ENCODE results near the gene RHEB.

Gene RHEB

GRCh38 chr7:151449990-151450389, 69.7 kb downstream of the RHEB start:
- ATAC-seq (ENCODE audit: low read depth) (no peak), DNase-seq (ENCODE audit: low spot score in 2 of 2) (no peak)
- Mint-ChIP-seq H3K27me3 (peaks cover 9% of the 10 kb centered on the region), H3K9me3 (no peaks in the 10 kb centered on the region), H3K36me3 (no peaks in the 10 kb centered on the region), H3K4me3 (no peak overlapping the region), H3K27ac (no peak overlapping the region), H3K4me1 (no peaks in the 10 kb centered on the region)

DNA sequence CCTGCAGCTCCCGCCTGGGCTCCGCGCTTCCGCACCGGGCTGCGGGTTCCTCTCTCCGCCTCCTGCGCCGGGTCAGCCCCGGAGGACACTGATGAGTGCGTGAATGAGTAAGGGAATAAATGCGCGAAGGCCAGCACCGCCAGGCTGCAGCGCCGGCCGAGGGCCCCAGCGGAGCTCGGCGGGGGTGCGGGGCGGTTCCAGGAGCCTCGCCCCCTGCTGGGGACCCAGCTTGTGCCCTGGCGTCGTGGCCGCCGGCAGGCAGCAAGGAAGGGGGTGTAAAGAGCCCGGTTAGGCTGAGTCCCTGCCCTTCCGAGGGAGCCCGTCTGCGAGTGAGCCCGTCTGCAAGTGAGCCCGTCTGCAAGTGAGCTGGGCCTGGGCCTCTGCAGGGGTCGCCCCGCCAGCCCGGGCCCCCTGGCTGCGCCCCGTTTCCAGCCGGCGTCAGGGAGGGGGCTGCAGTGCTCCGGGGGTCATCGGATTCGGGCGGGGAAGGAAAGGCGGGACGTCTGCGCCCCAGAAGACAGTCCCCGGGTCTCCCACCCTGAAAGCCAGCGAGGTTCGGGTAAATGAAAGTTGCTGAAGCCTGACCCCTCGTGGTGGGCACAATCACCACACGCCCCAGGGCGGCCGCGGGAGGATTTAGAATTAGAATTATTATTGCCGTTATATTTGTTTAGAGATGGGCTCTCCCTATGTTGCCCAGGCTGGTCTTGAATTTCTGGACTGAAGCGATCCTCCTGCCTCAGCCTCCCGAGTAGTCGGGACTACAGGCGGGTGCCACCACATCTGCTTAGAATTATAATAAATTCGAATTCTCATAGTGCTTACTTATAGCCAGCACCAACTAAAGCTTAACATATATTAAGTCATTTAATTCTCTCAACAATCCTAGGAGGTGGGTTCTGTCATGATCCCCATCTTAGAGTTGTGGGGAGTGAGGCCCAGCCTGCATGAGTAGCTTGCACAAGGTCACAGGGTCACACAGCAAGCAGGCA, 71.1 kb downstream of the RHEB start:
- no peaks in the 10 kb centered on the region for H3K36me3 Mint-ChIP-seq
- no peak overlapping the region for H3K27ac Mint-ChIP-seq
- no peaks in the 10 kb centered on the region for H3K4me1 Mint-ChIP-seq
- H3K4me3 Mint-ChIP-seq = peak overlapping the region; percentile 78
- DNase-seq (ENCODE audit: low spot score in 2 of 2) = peak; percentile 75 to 86
- H3K27me3 Mint-ChIP-seq = peaks cover 10% of the 10 kb centered on the region
- no peaks in the 10 kb centered on the region for H3K9me3 Mint-ChIP-seq
- peak; percentile 83 for ATAC-seq (ENCODE audit: low read depth)

- H3K27ac Mint-ChIP-seq = no peak overlapping the region
- ATAC-seq (ENCODE audit: low read depth) = no peak
These were observed 71.8 kb downstream of the RHEB start for GRCh38 chr7:151447901-151448260.

DNA sequence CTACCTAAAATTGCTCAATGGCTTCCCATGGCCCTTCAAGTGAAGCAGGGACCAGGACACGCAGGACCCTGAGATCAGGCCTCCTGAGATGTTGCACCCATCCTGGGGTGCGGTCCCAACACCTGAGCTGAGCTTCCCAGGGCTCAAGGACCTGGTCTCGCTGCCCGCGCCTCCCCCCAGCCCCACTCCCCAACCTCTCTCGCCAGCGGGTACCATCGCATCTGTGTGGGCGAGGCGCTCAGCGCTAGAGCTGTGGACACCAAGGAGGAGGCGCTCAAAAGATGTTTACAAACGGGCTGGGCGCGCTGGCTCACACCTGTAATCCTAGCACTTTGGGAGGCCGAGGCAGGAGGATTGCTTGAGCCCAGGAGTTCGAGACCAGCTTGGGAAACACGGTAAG, 72.4 kb downstream of the RHEB start:
- ATAC-seq (ENCODE audit: low read depth) (no peak), DNase-seq (ENCODE audit: low spot score in 2 of 2) (no peak)
- Mint-ChIP-seq H3K27me3 (peaks cover 15% of the 10 kb centered on the region), H3K36me3 (no peaks in the 10 kb centered on the region), H3K4me3 (no peak overlapping the region), H3K27ac (no peak overlapping the region), H3K4me1 (no peaks in the 10 kb centered on the region), H3K9me3 (no peaks in the 10 kb centered on the region)

More at GRCh38 chr7:151447901-151448260, 71.8 kb downstream of the RHEB start:
- Mint-ChIP-seq H3K4me3 (peak overlapping the region; percentile 78), H3K9me3 (no peaks in the 10 kb centered on the region), H3K4me1 (no peaks in the 10 kb centered on the region), H3K36me3 (no peaks in the 10 kb centered on the region), H3K27me3 (peaks cover 11% of the 10 kb centered on the region)
- DNase-seq (ENCODE audit: low spot score in 2 of 2) = no peak

DNA sequence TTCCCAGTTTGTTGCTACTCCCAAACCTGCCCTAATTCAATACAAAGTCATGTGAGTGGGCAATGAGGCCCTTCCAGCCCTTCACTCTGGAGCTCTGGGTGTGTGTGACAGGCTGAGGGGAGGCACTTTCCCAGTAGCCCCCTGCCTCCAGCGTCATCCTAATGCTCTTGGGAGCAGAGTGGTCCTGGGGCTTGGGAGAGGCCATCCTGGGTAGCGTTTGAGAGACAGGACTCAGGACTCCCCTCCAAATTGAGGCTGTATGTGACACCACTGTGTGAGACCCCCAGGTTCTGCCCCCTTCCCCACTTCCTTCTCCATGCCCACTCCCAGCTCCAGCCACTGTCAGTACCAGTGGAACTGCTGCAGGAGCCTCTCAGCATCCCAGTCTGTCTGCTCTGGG, 73.3 kb downstream of the RHEB start:
- Mint-ChIP-seq H3K27ac (no peak overlapping the region), H3K36me3 (no peaks in the 10 kb centered on the region), H3K4me1 (no peaks in the 10 kb centered on the region), H3K9me3 (no peaks in the 10 kb centered on the region), H3K4me3 (no peak overlapping the region), H3K27me3 (peaks cover 18% of the 10 kb centered on the region)
- ATAC-seq (ENCODE audit: low read depth) = no peak
- DNase-seq (ENCODE audit: low spot score in 2 of 2) = no peak

GRCh38 chr7:151444632-151445031, 75.1 kb downstream of the RHEB start:
- peaks cover 29% of the 10 kb centered on the region for H3K27me3 Mint-ChIP-seq
- H3K27ac Mint-ChIP-seq = no peak overlapping the region
- ATAC-seq (ENCODE audit: low read depth) (no peak), DNase-seq (ENCODE audit: low spot score in 2 of 2) (no peak)
- H3K36me3 Mint-ChIP-seq = no peaks in the 10 kb centered on the region
- H3K9me3 Mint-ChIP-seq = no peaks in the 10 kb centered on the region
- no peaks in the 10 kb centered on the region for H3K4me1 Mint-ChIP-seq
- no peak overlapping the region for H3K4me3 Mint-ChIP-seq

DNA sequence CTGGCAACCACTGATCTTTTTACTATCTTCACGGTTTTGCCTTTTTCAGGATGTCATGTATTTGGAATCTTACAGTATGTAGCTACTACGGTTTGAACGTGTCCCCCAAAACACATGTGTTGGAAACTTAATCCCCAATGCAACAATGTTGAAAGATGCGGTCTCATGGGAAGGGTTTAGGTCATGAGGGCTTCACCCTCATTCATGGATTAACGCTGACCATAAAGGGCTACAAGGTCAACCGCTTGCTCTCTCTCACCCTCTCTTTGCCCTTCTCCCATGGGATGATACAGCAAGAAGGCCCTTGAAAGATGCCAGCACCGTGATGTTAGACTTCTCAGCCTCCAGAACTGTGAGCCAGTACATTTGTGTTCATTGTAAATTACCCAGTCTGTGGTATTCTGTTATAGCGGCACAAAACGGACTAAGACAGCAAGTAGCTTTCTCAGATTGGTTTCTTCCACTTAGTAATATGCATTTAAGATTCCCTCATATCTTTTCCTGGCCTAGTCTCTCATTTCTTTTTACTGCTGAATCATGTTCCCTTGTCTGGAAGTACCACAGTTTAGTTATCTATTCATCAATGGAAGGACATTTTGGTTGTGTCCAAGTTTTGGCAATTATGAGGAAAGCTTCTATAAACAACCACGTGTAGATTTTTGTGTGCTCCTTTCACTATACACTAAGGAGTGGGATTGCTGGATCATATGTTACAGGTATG, 76.8 kb downstream of the RHEB start:
- no peaks in the 10 kb centered on the region for H3K4me1 Mint-ChIP-seq
- H3K36me3 Mint-ChIP-seq = no peaks in the 10 kb centered on the region
- H3K4me3 Mint-ChIP-seq = no peak overlapping the region
- peaks cover 29% of the 10 kb centered on the region for H3K27me3 Mint-ChIP-seq
- DNase-seq (ENCODE audit: low spot score in 2 of 2) = no peak
- no peak for ATAC-seq (ENCODE audit: low read depth)
- H3K27ac Mint-ChIP-seq = no peak overlapping the region
- no peaks in the 10 kb centered on the region for H3K9me3 Mint-ChIP-seq

DNA sequence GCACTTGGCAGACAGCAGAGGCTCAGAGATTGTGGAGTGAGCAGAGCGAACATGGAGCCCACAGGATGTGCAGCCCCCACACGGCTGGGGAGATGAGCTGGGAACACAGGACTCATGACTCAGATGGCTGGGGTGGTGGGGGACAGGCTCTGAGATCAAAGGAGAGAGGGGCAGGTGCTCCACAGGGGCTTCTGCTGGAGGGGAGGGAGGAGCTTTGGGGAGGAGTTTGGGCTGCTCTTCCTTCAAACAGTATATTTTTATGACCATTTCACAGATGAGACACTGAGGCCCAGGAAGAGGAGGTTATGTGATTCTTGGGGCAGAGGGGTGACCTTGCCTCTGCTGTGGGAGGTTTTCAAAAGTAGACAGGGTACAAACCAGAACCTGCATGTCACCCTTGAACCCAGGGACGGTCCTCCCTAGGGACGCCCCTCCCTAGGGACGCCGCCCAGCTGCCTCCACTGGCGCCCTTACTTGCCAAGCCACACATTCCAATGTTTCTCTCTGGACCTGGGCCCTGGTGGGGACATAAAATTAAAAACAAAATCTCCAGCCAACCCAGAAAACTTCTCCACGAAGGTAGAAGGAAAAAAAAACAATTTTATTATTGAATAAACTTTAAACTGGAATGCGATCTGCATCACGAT, 78.8 kb downstream of the RHEB start:
- no peaks in the 10 kb centered on the region for H3K4me1 Mint-ChIP-seq
- H3K27me3 Mint-ChIP-seq = peaks cover 27% of the 10 kb centered on the region
- H3K4me3 Mint-ChIP-seq = no peak overlapping the region
- H3K36me3 Mint-ChIP-seq = no peaks in the 10 kb centered on the region
- H3K9me3 Mint-ChIP-seq = no peaks in the 10 kb centered on the region
- no peak overlapping the region for H3K27ac Mint-ChIP-seq
- DNase-seq (ENCODE audit: low spot score in 2 of 2) = no peak
- no peak for ATAC-seq (ENCODE audit: low read depth)

GRCh38 chr7:151439855-151440798, 79.6 kb downstream of the RHEB start, which contains the start of gene CRYGN:
CRYGN (minus strand) TSS chr7:151440141; CDS start chr7:151439917, 224 bp downstream.
- H3K27ac Mint-ChIP-seq = no peak within 1 kb of the TSS
- no peak for DNase-seq (ENCODE audit: low spot score in 2 of 2)
- no peak for ATAC-seq (ENCODE audit: low read depth)
- H3K4me1 Mint-ChIP-seq = no peaks in the 10 kb centered on the region
- H3K9me3 Mint-ChIP-seq = no peaks in the 10 kb centered on the region
- H3K36me3 Mint-ChIP-seq = no peaks in the 10 kb centered on the region
- peaks cover 24% of the 10 kb centered on the region for H3K27me3 Mint-ChIP-seq
- no peak within 1 kb of the TSS for H3K4me3 Mint-ChIP-seq

DNA sequence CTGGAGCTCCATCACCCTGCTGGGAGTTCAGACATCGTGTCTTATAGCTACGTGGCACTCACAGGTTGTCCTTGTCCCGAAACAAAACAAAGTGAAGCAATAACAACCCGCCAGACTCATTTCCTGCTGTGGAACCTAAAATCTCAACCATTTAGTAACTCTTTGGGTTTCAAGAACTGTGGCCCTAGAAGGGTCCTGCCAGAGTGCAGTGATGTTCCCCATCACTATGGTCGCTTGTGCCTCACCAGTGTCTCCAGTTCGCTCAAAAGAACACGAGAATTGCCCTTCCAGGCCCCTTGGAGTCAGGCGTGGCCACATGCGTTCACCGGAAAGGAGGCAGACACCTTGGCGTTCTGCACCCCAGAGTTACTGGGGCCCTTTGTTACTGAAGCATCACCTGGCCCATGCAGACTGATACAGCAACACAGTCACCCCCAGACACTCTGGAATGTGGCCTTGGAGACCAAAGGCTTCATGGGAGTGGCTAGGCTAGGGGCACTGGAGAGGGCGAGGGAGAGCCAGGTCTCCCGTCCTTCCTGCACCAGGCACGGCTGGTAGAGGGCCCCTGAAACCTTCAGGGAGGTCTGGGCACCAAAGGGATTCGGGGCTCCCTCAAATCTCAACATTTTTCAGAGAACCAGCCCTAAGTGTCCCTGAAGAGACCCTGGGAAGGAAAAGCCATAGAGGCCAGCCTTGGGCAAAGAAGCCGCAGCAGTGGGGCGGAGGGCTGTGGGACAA, 80.7 kb downstream of the RHEB start:
- Mint-ChIP-seq H3K27ac (no peak overlapping the region), H3K4me3 (no peak overlapping the region)
- ATAC-seq (ENCODE audit: low read depth) = no peak

DNA sequence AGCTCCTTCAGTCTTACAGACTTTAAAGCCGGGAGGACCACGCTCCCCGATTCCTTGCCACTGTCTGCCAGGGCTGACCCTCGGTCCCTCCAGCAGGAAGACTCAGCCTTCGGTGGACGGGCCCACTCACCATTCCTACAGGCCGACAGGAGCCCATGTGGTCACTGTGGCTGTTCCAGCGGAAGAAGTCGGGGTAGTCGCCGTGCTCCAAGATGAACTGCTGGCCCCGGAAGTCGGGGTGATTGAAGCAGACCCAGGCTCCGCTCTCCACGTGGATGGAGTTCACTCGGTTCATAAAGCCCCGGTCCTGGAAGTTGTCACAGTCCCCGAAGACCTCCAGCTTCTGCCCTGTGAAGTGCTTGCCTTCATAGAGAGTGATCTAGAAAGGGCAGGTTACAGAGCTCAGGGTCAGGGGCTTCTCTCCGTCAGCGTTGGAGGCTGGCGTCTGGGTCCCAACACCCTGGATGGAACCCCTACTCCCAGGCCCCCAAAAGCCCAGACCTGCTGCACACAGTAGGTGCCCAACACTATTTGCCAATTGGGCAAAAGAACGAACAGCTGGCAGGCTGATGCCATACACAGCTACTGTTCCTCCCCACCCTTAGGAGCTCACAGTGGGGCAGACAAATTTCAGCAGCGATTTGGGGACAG, 81.7 kb downstream of the RHEB start:
- Mint-ChIP-seq H3K36me3 (no peaks in the 10 kb centered on the region), H3K4me1 (peaks cover under 1% of the 10 kb centered on the region), H3K27me3 (peaks cover 25% of the 10 kb centered on the region), H3K9me3 (no peaks in the 10 kb centered on the region), H3K27ac (no peak overlapping the region), H3K4me3 (no peak overlapping the region)
- DNase-seq (ENCODE audit: low spot score in 2 of 2) (no peak), ATAC-seq (ENCODE audit: low read depth) (no peak)

More for the DNA sequence above, 80.7 kb downstream of the RHEB start:
- Mint-ChIP-seq H3K4me1 (no peaks in the 10 kb centered on the region), H3K9me3 (no peaks in the 10 kb centered on the region), H3K36me3 (no peaks in the 10 kb centered on the region), H3K27me3 (peaks cover 24% of the 10 kb centered on the region)
- DNase-seq (ENCODE audit: low spot score in 2 of 2) = no peak

DNA sequence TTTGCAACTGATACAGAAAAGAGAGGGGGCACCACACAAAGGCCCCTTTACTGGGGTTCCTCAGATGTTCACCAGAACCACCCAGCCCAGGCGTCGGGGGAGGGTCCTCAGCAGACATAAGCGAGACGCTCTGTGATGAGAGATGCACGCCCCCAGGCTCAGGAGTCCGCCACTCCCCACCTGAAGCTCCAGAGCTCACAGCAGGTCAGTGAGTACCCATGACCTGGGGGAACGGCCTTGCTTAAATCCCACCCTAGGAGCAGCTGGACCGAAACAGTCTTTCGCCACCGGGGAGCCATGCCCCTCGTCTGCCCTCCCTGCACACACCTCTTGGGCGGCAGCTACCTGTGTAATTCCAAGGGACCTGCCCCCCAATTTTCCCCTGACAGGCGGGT, 82.5 kb downstream of the RHEB start:
- H3K9me3 Mint-ChIP-seq = no peaks in the 10 kb centered on the region
- ATAC-seq (ENCODE audit: low read depth) (no peak), DNase-seq (ENCODE audit: low spot score in 2 of 2) (no peak)
- no peak overlapping the region for H3K4me3 Mint-ChIP-seq
- peaks cover 5% of the 10 kb centered on the region for H3K4me1 Mint-ChIP-seq
- H3K36me3 Mint-ChIP-seq = no peaks in the 10 kb centered on the region
- no peak overlapping the region for H3K27ac Mint-ChIP-seq
- peaks cover 20% of the 10 kb centered on the region for H3K27me3 Mint-ChIP-seq
